ENCODE data around the gene ATAD3C.

- no peak for TF ChIP-seq CTCF (conservative IDR thresholded peaks at IDR 0.05 in 1 of 2, IDR thresholded peaks at IDR 0.05 in 1 of 2; ENCODE audit: low read depth in 1 of 2, low read length in 2 of 2)
- TF ChIP-seq EZH2 (IDR thresholded peaks at IDR 0.05; ENCODE audit: low read length, missing control alignments): no peak
Observed at GRCh38 chr1:1437033-1437903, 12.2 kb upstream of the ATAD3C start.
